ENCODE results near the gene PROM2. TPM values are rescaled to one million over a fixed set of nuclear protein-coding genes. Genes with fewer than 3 reads are reported as not detected.

Gene PROM2
- total and polyA plus RNA-seq, 2 donors (not counting 3 experiments of a cell fraction or from before 2014, with no cell fraction given): 0.39 to 0.60 TPM

DNA sequence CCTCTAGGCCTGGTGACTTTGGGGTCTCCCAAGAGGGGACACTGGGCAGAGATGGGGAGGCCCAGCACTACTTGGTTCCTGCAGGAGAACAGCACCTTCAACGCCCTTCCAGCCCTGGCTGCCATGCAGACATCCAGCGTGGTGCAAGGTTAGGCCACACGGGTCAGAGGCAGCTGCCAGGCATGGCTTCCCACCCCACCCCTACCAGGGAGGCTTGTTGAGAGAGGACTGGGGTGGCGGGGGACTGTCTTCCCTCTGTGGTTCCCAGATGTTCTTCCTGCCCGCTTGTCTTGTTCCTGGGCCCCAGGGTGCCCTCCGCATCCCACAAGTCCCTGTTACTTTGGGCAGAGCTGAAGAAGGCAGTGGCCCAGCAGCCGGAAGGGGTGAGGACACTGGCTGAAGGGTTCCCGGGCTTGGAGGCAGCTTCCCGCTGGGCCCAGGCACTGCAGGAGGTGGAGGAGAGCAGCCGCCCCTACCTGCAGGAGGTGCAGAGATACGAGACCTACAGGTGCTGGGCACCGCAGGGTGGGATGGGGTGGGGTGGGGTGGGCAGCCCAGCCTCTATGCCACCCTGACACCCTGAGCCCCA lies 4.5 kb downstream of the PROM2 start:
- ChIA-PET POLR2A (no interaction called here), CTCF (no interaction called here)
- Histone ChIP-seq H3K27me3 (ENCODE audit: control insufficient read depth in 2 of 2, insufficient read depth in 2 of 2, low read length in 2 of 2) (no peaks in the 10 kb centered on the region), H3K4me1 (ENCODE audit: control insufficient read depth, extremely low read depth, insufficient read depth, low read length) (no peaks in the 10 kb centered on the region), H3K4me2 (ENCODE audit: insufficient read depth, low read length) (no peak overlapping the region), H3K9ac (replicated peaks; ENCODE audit: extremely low read depth, insufficient read depth, low read length) (no peak overlapping the region), H3K4me3 (replicated peaks in 1 of 3; ENCODE audit: insufficient read depth in 1 of 3, low read depth in 1 of 3, low read length in 3 of 3) (no peak overlapping the region), H3K79me2 (ENCODE audit: control insufficient read depth, insufficient read depth, low read length) (no peaks in the 10 kb centered on the region), H4K20me1 (replicated peaks; ENCODE audit: control insufficient read depth, extremely low read depth, insufficient read depth, low read length) (no peaks in the 10 kb centered on the region), H3K9me3 (replicated peaks; ENCODE audit: control insufficient read depth, insufficient read depth, low read length) (no peaks in the 10 kb centered on the region), H3K9me1 (replicated peaks; ENCODE audit: control insufficient read depth, extremely low read depth, insufficient read depth, low read length) (no peaks in the 10 kb centered on the region), H3K36me3 (ENCODE audit: control insufficient read depth in 2 of 2, extremely low read depth in 1 of 2, insufficient read depth in 2 of 2, low read length in 2 of 2) (no peaks in the 10 kb centered on the region), H2AFZ (ENCODE audit: low read depth, low read length) (no peak overlapping the region), H3K27ac (ENCODE audit: insufficient read depth, low read depth, low read length) (no peak overlapping the region)
- intact Hi-C loops (cut with micrococcal nuclease) (no loop called here), dilution Hi-C loops (cut with MboI; ENCODE audit: extremely low pct_ligation_motif_present, low sequenced_read_pairs) (no loop called here)
- TF ChIP-seq, protein P1, sequence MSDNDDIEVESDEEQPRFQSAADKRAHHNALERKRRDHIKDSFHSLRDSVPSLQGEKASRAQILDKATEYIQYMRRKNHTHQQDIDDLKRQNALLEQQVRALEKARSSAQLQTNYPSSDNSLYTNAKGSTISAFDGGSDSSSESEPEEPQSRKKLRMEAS (IDR thresholded peaks at IDR 0.05; ENCODE audit: insufficient read depth, insufficient read length): no peak
- TF ChIP-seq MYC (IDR thresholded peaks at IDR 0.05; ENCODE audit: low read depth, low read length) (no peak), FOS (IDR thresholded peaks at IDR 0.05; ENCODE audit: borderline replicate concordance, insufficient read depth, low read length) (no peak), JUN (IDR thresholded peaks at IDR 0.05; ENCODE audit: borderline replicate concordance, insufficient read depth, insufficient read length, low read depth) (no peak), GATA2 (IDR thresholded peaks at IDR 0.05; ENCODE audit: insufficient read depth, insufficient read length, low read depth, low read length) (no peak), POLR2A (IDR thresholded peaks at IDR 0.05; ENCODE audit: low read depth, low read length) (no peak), POLR2AphosphoS5 (IDR thresholded peaks at IDR 0.05; ENCODE audit: insufficient read depth, low read depth, low read length) (no peak), EZH2 (IDR thresholded peaks at IDR 0.05; ENCODE audit: borderline replicate concordance, low read depth, low read length, severe bottlenecking) (no peak)
- TF ChIP-seq, protein P2, sequence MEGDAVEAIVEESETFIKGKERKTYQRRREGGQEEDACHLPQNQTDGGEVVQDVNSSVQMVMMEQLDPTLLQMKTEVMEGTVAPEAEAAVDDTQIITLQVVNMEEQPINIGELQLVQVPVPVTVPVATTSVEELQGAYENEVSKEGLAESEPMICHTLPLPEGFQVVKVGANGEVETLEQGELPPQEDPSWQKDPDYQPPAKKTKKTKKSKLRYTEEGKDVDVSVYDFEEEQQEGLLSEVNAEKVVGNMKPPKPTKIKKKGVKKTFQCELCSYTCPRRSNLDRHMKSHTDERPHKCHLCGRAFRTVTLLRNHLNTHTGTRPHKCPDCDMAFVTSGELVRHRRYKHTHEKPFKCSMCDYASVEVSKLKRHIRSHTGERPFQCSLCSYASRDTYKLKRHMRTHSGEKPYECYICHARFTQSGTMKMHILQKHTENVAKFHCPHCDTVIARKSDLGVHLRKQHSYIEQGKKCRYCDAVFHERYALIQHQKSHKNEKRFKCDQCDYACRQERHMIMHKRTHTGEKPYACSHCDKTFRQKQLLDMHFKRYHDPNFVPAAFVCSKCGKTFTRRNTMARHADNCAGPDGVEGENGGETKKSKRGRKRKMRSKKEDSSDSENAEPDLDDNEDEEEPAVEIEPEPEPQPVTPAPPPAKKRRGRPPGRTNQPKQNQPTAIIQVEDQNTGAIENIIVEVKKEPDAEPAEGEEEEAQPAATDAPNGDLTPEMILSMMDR (IDR thresholded peaks at IDR 0.05; ENCODE audit: extremely low read depth in 1 of 2, insufficient read depth in 1 of 2, low read depth in 1 of 2, low read length in 2 of 2): no peak
- BruUV-seq (replicated peaks): no TSS peak
- no peak for DNase-seq (ENCODE audit: low read depth, low spot score)
- no peak for FAIRE-seq
